CD14-positive monocyte (primary cell): Measurements from ENCODE around the gene CAPS2. TPM values are rescaled to one million over a fixed set of nuclear protein-coding genes. Genes with fewer than 3 reads are reported as not detected.
A peak's percentile ranks its signal among the peaks of the same experiment; 100 is the strongest.

Experiments used
- DNase-seq, 3 donors: peaks; one replicate each; pipeline ENCODE4 v3.0.0-alpha.2; 2011 to 2022
- H2AFZ ChIP-seq: 2 replicates; pipeline ENCODE4 v1.6.0; 2012; ENCODE audit warnings: mild to moderate bottlenecking, low read depth, low read length, inconsistent platforms; ENCODE audit not compliant: insufficient read depth, poor library complexity, severe bottlenecking
- H3K27ac ChIP-seq, 2 donors: 1 replicate in 1 of 2; 2 replicates in 1 of 2; pipeline ENCODE4 v1.5.1; 2012 to 2013; ENCODE audit warnings: low read length in 2 of 2, control low read depth in 1 of 2, inconsistent platforms in 1 of 2, low read depth in 1 of 2, mild to moderate bottlenecking in 1 of 2
- H3K27me3 ChIP-seq, 2 donors: one replicate each; pipeline versions ENCODE4 v1.6.0 to v1.6.1; 2011 to 2013; ENCODE audit warnings: low read length in 2 of 2; ENCODE audit not compliant: control insufficient read depth in 2 of 2, insufficient read depth in 2 of 2
- H3K36me3 ChIP-seq, 2 donors: replicated peaks in 1 of 2; 1 replicate in 1 of 2; 2 replicates in 1 of 2; pipeline versions ENCODE4 v1.5.1 to v1.6.1; 2012 to 2013; ENCODE audit warnings: low read length in 2 of 2, control low read depth in 1 of 2, inconsistent platforms in 1 of 2, mild to moderate bottlenecking in 1 of 2; ENCODE audit not compliant: insufficient read depth in 2 of 2, control insufficient read depth in 1 of 2
- H3K4me1 ChIP-seq, 2 donors: 1 replicate in 1 of 2; 2 replicates in 1 of 2; pipeline versions ENCODE4 v1.5.1 to v1.6.1; 2012 to 2013; ENCODE audit warnings: low read length in 2 of 2, control low read depth in 1 of 2, inconsistent platforms in 1 of 2, mild to moderate bottlenecking in 1 of 2, moderate library complexity in 1 of 2; ENCODE audit not compliant: insufficient read depth in 2 of 2, control insufficient read depth in 1 of 2
- H3K4me2 ChIP-seq: replicated peaks from 2 replicates; pipeline ENCODE3; 2012; ENCODE audit warnings: low read length, moderate library complexity, mild to moderate bottlenecking; ENCODE audit not compliant: poor library complexity, severe bottlenecking; ENCODE audit errors: extremely low read depth
- H3K4me3 ChIP-seq, 3 experiments: fragments of 200-600 bp in 1 of 3; sonication (generic) in 1 of 3; replicated peaks in 1 of 3; 1 replicate in 2 of 3; 2 replicates in 1 of 3; pipeline ENCODE4 v1.5.1; 2011 to 2013; ENCODE audit warnings: low read length in 3 of 3, mild to moderate bottlenecking in 3 of 3, control low read depth in 2 of 3, low read depth in 2 of 3, inconsistent platforms in 1 of 3, moderate library complexity in 1 of 3
- H3K79me2 ChIP-seq: 2 replicates; pipeline ENCODE4 v1.6.0; 2012; ENCODE audit warnings: mild to moderate bottlenecking, control low read depth, inconsistent platforms, low read length, moderate library complexity; ENCODE audit not compliant: insufficient read depth
- H3K9ac ChIP-seq: 2 replicates; pipeline ENCODE4 v1.6.0; 2017; ENCODE audit warnings: low read length, mild to moderate bottlenecking; ENCODE audit not compliant: insufficient read depth, poor library complexity, severe bottlenecking
- H3K9me3 ChIP-seq, 2 donors: replicated peaks in 1 of 2; 1 replicate in 1 of 2; 2 replicates in 1 of 2; pipeline versions ENCODE4 v1.5.1 to v1.6.1; 2012 to 2013; ENCODE audit warnings: low read length in 2 of 2, control low read depth in 1 of 2; ENCODE audit not compliant: control insufficient read depth in 1 of 2, insufficient read depth in 1 of 2
- H4K20me1 ChIP-seq: 2 replicates; pipeline ENCODE4 v1.6.0; 2012; ENCODE audit warnings: mild to moderate bottlenecking, low read length, control low read depth, moderate library complexity; ENCODE audit not compliant: insufficient read depth
- H3K27ac Mint-ChIP-seq, 7 donors: one replicate each; pipeline ENCODE4 v1.8.0; 2020; ENCODE audit warnings: mild to moderate bottlenecking in 7 of 7, mixed read lengths in 7 of 7, moderate library complexity in 6 of 7, inconsistent platforms in 2 of 7
- H3K27me3 Mint-ChIP-seq, 3 donors: one replicate each; pipeline ENCODE4 v1.8.0; 2021 to 2022; ENCODE audit warnings: low read depth in 3 of 3, mild to moderate bottlenecking in 3 of 3, mixed read lengths in 3 of 3, moderate library complexity in 3 of 3, inconsistent platforms in 1 of 3
- H3K36me3 Mint-ChIP-seq, 2 donors: one replicate each; pipeline ENCODE4 v1.8.0; 2020; ENCODE audit warnings: mixed read lengths in 2 of 2, inconsistent platforms in 1 of 2, mild to moderate bottlenecking in 1 of 2
- H3K4me1 Mint-ChIP-seq: one replicate; pipeline ENCODE4 v1.8.0; 2020; ENCODE audit warnings: mild to moderate bottlenecking, mixed read lengths
- H3K4me3 Mint-ChIP-seq, 2 donors: one replicate each; pipeline ENCODE4 v1.8.0; 2020; ENCODE audit warnings: mild to moderate bottlenecking in 2 of 2, mixed read lengths in 2 of 2, moderate library complexity in 1 of 2
- H3K9me3 Mint-ChIP-seq, 7 donors: one replicate each; pipeline ENCODE4 v1.8.0; 2020 to 2022; ENCODE audit warnings: mixed read lengths in 7 of 7, mild to moderate bottlenecking in 6 of 7, moderate library complexity in 6 of 7, inconsistent platforms in 2 of 7
- WGBS: methylation state at CpG from one replicate; pipeline ENCODE4 v1.1.5; 2013; ENCODE audit warnings: missing lambda C conversion rate; ENCODE audit not compliant: insufficient coverage; 5-methylcytosine and 5-hydroxymethylcytosine counted together
- intact Hi-C, 2 donors: fragments of 100-400 bp; cut with micrococcal nuclease; formaldehyde crosslinking; loops; one replicate each; pipeline versions ENCODE4 v1.15.0 to v1.15.1; 2023
- polyA plus RNA-seq, 3 donors: library from polyadenylated mRNA; depleted of rRNA in 1 of 3; unstranded in 2 of 3; stranded (reverse) in 1 of 3; fragments of 300-500 nt in 2 of 3; fragments of >200 nt in 1 of 3; fragmentation: Illumina TruSeq in 2 of 3; gene quantifications; 1 replicate in 2 of 3; 2 replicates in 1 of 3; pipeline ENCODE4 v1.2.3, GENCODE V29; 2012 to 2021
- TF ChIP-seq, protein P1 (sequence below): fragments of 200-600 bp; IDR thresholded peaks from one replicate; pipeline ENCODE4 v1.8.0; 2022; ENCODE audit warnings: antibody characterized with exemption, mild to moderate bottlenecking

Gene CAPS2
- polyA plus RNA-seq, 3 donors: 0.36 to 0.49 TPM; not detected in 1

DNA sequence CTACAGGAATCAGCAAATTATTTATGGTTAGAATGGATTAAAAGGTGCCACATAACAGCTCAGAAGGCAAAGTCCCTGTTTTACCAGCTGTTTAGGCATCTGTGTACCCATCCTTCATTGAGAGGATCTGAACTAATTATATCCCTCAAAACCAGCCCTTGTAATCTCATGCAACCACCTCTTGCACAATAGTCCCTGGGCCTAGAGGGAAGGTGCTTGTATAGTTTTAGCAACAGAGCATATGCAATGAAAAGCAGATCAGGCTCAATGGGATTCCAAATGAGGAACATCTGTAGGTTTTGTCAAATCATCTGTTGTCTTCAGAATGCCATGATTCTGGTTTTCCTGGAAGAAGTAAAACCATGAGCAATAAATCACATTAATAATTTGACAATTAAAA is 34.8 kb upstream of the CAPS2 start:
- no peak overlapping the region for H3K4me2 ChIP-seq
- DNase-seq: peak; percentile 18 to 30 (median 19)
- TF ChIP-seq, protein P1, sequence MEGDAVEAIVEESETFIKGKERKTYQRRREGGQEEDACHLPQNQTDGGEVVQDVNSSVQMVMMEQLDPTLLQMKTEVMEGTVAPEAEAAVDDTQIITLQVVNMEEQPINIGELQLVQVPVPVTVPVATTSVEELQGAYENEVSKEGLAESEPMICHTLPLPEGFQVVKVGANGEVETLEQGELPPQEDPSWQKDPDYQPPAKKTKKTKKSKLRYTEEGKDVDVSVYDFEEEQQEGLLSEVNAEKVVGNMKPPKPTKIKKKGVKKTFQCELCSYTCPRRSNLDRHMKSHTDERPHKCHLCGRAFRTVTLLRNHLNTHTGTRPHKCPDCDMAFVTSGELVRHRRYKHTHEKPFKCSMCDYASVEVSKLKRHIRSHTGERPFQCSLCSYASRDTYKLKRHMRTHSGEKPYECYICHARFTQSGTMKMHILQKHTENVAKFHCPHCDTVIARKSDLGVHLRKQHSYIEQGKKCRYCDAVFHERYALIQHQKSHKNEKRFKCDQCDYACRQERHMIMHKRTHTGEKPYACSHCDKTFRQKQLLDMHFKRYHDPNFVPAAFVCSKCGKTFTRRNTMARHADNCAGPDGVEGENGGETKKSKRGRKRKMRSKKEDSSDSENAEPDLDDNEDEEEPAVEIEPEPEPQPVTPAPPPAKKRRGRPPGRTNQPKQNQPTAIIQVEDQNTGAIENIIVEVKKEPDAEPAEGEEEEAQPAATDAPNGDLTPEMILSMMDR: no peak
- no peak overlapping the region for H3K4me3 ChIP-seq
- Mint-ChIP-seq H3K4me3 (no peak overlapping the region), H3K27ac (no peak overlapping the region), H3K4me1 (peaks cover 21% of the 10 kb centered on the region), H3K36me3 (no peaks in the 10 kb centered on the region), H3K9me3 (peaks cover 0 to 9% (median 3%) of the 10 kb centered on the region in 7 donors), H3K27me3 (no peaks in the 10 kb centered on the region)
- no peak overlapping the region for H3K9ac ChIP-seq
- no peaks in the 10 kb centered on the region for H3K79me2 ChIP-seq
- H3K27me3 ChIP-seq: no peaks in the 10 kb centered on the region
- intact Hi-C loops: no loop called here
- H3K4me1 ChIP-seq: peaks cover 4 to 8% of the 10 kb centered on the region in 2 donors
- H4K20me1 ChIP-seq: no peaks in the 10 kb centered on the region
- no peak overlapping the region for H2AFZ ChIP-seq
- peaks cover 0 to 3% of the 10 kb centered on the region in 2 donors for H3K9me3 ChIP-seq
- H3K27ac ChIP-seq: no peak overlapping the region
- no peaks in the 10 kb centered on the region for H3K36me3 ChIP-seq

DNA sequence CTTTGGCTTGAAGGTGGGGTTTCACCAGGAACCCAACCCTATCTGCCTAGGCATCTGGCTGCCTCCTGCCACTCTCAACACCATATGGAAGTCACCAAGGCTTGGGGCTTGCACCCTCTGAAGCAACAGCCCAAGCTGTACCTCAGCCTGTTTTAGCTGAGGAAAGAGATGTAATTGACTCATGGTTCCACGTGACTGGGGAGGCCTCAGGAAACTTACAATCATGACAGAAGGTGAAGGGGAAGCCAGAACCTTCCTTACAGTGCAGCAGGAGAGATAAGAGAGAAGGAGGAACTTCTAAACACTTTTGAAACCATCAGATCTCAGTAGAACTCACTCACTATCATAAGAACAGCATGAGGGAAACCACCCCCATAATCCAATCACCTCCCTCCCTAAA is 31.3 kb upstream of the CAPS2 start:
- no peaks in the 10 kb centered on the region for H3K36me3 Mint-ChIP-seq
- H3K4me1 ChIP-seq: peaks cover 4 to 8% of the 10 kb centered on the region in 2 donors
- WGBS: no CpG with 5 or more reads among the region's 1 CpG
- no peaks in the 10 kb centered on the region for H4K20me1 ChIP-seq
- peaks cover 0 to 3% of the 10 kb centered on the region in 2 donors for H3K9me3 ChIP-seq
- no peak overlapping the region for H3K4me3 ChIP-seq
- H3K27ac ChIP-seq: no peak overlapping the region
- no peaks in the 10 kb centered on the region for H3K27me3 ChIP-seq
- intact Hi-C loops: no loop called here
- H3K9me3 Mint-ChIP-seq: peaks cover 0 to 9% (median 3%) of the 10 kb centered on the region in 7 donors
- peak overlapping the region in 1 of 7 donors; percentile 27 for H3K27ac Mint-ChIP-seq
- H3K9ac ChIP-seq: no peak overlapping the region
- TF ChIP-seq, protein P1: no peak
- H3K4me3 Mint-ChIP-seq: no peak overlapping the region
- H2AFZ ChIP-seq: no peak overlapping the region
- peaks cover 0 to 2% (median 0%) of the 10 kb centered on the region in 3 donors for H3K27me3 Mint-ChIP-seq
- H3K36me3 ChIP-seq: no peaks in the 10 kb centered on the region
- no peak overlapping the region for H3K4me2 ChIP-seq
- no peaks in the 10 kb centered on the region for H3K79me2 ChIP-seq
- H3K4me1 Mint-ChIP-seq: peaks cover 17% of the 10 kb centered on the region
- no peak for DNase-seq
